ENCODE measurements around the gene LIPT2. TPM values are rescaled to one million over a fixed set of nuclear protein-coding genes. Genes with fewer than 3 reads are reported as not detected.
"Not testable (repeated sequence)": the region's sequence is repeated elsewhere in the genome, so short reads cannot be mapped to it uniquely, and the experiment has no call there.

The LIPT2 gene
- total RNA-seq, 2 experiments from 2014 or later = 10.7 to 10.9 TPM

DNA sequence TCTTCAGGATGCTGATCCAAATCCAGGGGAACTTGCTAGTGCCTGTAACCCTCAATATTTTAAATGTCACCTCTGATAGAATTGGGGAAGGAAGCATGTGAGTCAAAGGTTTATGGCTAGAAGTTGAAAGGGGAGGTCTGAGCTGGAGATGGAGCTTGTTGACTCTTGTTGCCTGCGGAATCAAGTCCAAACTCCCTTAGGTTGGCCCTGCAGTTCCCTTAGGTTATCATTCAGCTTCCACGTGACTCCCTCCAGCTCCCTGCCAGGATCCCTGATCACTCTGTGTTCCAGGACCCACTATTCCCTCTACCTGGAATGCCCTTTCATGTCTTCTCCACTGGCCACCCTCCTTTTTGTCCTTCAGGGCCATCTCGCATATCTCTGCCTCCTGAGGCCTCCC lies 26.2 kb upstream of the LIPT2 start:
- CTCF ChIA-PET = no interaction called here
- H3K4me1 ChIP-seq (ENCODE audit: insufficient read depth, low read length) = no peaks in the 10 kb centered on the region
- H3K27me3 ChIP-seq (ENCODE audit: control insufficient read depth in 1 of 2, insufficient read depth in 2 of 2, low read length in 2 of 2) = peaks cover 0 to 6% of the 10 kb centered on the region in 2 experiments
- ATAC-seq (ENCODE audit: poor library complexity) = no peak
- no peak overlapping the region for H3K27ac ChIP-seq (ENCODE audit: low read depth in 1 of 2, low read length in 2 of 2)
- H3K36me3 ChIP-seq (ENCODE audit: insufficient read depth, low read length) = no peaks in the 10 kb centered on the region
- Mint-ChIP-seq H3K36me3 (ENCODE audit: low read depth) (no peaks in the 10 kb centered on the region), H3K4me1 (ENCODE audit: low read depth) (no peaks in the 10 kb centered on the region), H3K4me3 (no peak overlapping the region), H3K27me3 (peaks cover 29% of the 10 kb centered on the region), H3K27ac (no peak overlapping the region), H3K9me3 (peaks cover 11% of the 10 kb centered on the region)
- no peak for DNase-seq
- POLR2A ChIA-PET = no interaction called here
- no peaks in the 10 kb centered on the region for H3K9me3 ChIP-seq (ENCODE audit: control insufficient read depth in 1 of 2, insufficient read depth in 1 of 2, low read length in 2 of 2)
- no peak for TF ChIP-seq CTCF (IDR thresholded peaks at IDR 0.05)
- no peak overlapping the region for H3K4me3 ChIP-seq (ENCODE audit: low read length)
- intact Hi-C loops (cut with DNase I, micrococcal nuclease) = no loop called here

- Mint-ChIP-seq H3K27me3 (peaks cover 22% of the 10 kb centered on the region), H3K9me3 (peaks cover 20% of the 10 kb centered on the region)
- H3K36me3 Mint-ChIP-seq (ENCODE audit: low read depth); CTCF ChIA-PET; H3K4me1 Mint-ChIP-seq (ENCODE audit: low read depth); intact Hi-C loops (cut with DNase I, micrococcal nuclease); H3K27ac Mint-ChIP-seq; H3K27me3 ChIP-seq (ENCODE audit: control insufficient read depth in 1 of 2, insufficient read depth in 2 of 2, low read length in 2 of 2); H3K27ac ChIP-seq (ENCODE audit: low read depth in 1 of 2, low read length in 2 of 2); H3K4me1 ChIP-seq (ENCODE audit: insufficient read depth, low read length); POLR2A ChIA-PET; DNase-seq; H3K4me3 Mint-ChIP-seq; H3K36me3 ChIP-seq (ENCODE audit: insufficient read depth, low read length); ATAC-seq (ENCODE audit: poor library complexity); H3K4me3 ChIP-seq (ENCODE audit: low read length); H3K9me3 ChIP-seq (ENCODE audit: control insufficient read depth in 1 of 2, insufficient read depth in 1 of 2, low read length in 2 of 2): not testable (repeated sequence)
These were observed 24.1 kb upstream of the LIPT2 start for GRCh38 chr11:74517592-74517991.

DNA sequence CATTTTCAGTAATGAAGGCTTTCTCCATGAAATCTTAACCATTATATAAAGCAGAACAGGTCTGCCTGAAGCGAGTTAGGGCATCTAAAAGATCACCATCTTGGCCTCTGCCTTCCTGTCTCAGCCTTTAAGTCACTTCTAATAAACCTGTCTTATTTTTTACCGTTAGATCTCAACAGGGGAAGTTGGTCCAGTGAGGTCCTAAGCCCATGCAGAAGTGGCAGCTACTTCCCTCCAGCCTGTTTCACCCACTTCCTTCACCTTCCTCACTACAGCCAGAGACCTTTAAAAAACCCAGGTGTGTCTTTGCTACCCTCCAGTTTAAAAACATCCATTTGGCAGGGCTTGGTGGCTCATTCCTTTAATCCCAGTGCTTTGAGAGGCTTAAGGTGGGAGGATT lies 14.1 kb upstream of the LIPT2 start:
- Mint-ChIP-seq H3K4me1 (ENCODE audit: low read depth) (no peaks in the 10 kb centered on the region), H3K27ac (no peak overlapping the region), H3K4me3 (no peak overlapping the region), H3K36me3 (ENCODE audit: low read depth) (no peaks in the 10 kb centered on the region), H3K9me3 (no peaks in the 10 kb centered on the region), H3K27me3 (no peaks in the 10 kb centered on the region)
- DNase-seq = no peak
- no peak for TF ChIP-seq CTCF (IDR thresholded peaks at IDR 0.05)
- Histone ChIP-seq H3K27me3 (ENCODE audit: control insufficient read depth in 1 of 2, insufficient read depth in 2 of 2, low read length in 2 of 2) (no peaks in the 10 kb centered on the region), H3K27ac (ENCODE audit: low read depth in 1 of 2, low read length in 2 of 2) (no peak overlapping the region), H3K4me1 (ENCODE audit: insufficient read depth, low read length) (no peaks in the 10 kb centered on the region), H3K9me3 (ENCODE audit: control insufficient read depth in 1 of 2, insufficient read depth in 1 of 2, low read length in 2 of 2) (peaks cover 3 to 5% of the 10 kb centered on the region in 2 experiments), H3K36me3 (ENCODE audit: insufficient read depth, low read length) (no peaks in the 10 kb centered on the region), H3K4me3 (ENCODE audit: low read length) (no peak overlapping the region)
- ChIA-PET POLR2A (interaction anchor here (0.9 kb wide), 1 partner anchor 14 kb away, joined by 4 read pairs; the partner anchor contains the start of gene LIPT2), CTCF (no interaction called here)
- intact Hi-C loops (cut with DNase I, micrococcal nuclease) = no loop called here
- no peak for ATAC-seq (ENCODE audit: poor library complexity)

DNA sequence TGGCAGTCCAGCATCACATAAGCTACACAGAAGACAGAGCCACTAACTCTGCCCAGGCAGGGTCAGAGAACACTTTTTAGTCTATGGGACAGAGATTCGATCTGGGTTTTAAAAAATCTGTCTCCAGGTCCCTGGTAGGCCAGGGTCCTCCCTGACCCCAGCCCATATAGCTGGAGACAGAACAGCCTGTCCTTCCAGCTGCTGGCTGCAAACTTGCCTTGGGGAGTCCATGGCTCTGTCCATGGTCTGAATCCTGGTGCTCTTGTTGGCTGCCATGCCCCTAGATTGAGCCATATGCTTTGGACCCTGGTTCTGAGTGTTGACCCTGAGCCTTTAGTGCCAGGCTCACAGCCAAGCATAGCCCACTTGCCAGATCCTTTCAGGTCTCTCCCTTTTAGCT lies 13.3 kb upstream of the LIPT2 start:
- intact Hi-C loops (cut with DNase I, micrococcal nuclease) = no loop called here
- no peak overlapping the region for H3K4me3 Mint-ChIP-seq
- Histone ChIP-seq H3K4me1 (ENCODE audit: insufficient read depth, low read length) (no peaks in the 10 kb centered on the region), H3K27ac (ENCODE audit: low read depth in 1 of 2, low read length in 2 of 2) (no peak overlapping the region), H3K27me3 (ENCODE audit: control insufficient read depth in 1 of 2, insufficient read depth in 2 of 2, low read length in 2 of 2) (no peaks in the 10 kb centered on the region), H3K9me3 (ENCODE audit: control insufficient read depth in 1 of 2, insufficient read depth in 1 of 2, low read length in 2 of 2) (peaks cover 5 to 9% of the 10 kb centered on the region in 2 experiments), H3K36me3 (ENCODE audit: insufficient read depth, low read length) (no peaks in the 10 kb centered on the region), H3K4me3 (ENCODE audit: low read length) (no peak overlapping the region)
- no peaks in the 10 kb centered on the region for H3K4me1 Mint-ChIP-seq (ENCODE audit: low read depth)
- DNase-seq (no peak), ATAC-seq (ENCODE audit: poor library complexity) (no peak)
- TF ChIP-seq CTCF (IDR thresholded peaks at IDR 0.05) = no peak
- H3K9me3 Mint-ChIP-seq = no peaks in the 10 kb centered on the region
- POLR2A ChIA-PET = interaction anchor here (1.8 kb wide), 1 partner anchor 13 kb away, joined by 5 read pairs; the partner anchor contains the start of gene LIPT2
- no peaks in the 10 kb centered on the region for H3K27me3 Mint-ChIP-seq
- no peak overlapping the region for H3K27ac Mint-ChIP-seq
- no peaks in the 10 kb centered on the region for H3K36me3 Mint-ChIP-seq (ENCODE audit: low read depth)
- CTCF ChIA-PET = no interaction called here
